PC-3 (cell line): ENCODE data around the gene DLG2. TPM values are rescaled to one million over a fixed set of nuclear protein-coding genes. Genes with fewer than 3 reads are reported as not detected.

ENCODE experiments used
- ATAC-seq: fragments of 200-7000 bp; cut with Tn5 transposase; 2 replicates; pipeline ENCODE4 v1.9.1; 2020; ENCODE audit warnings: mild to moderate bottlenecking, moderate library complexity
- BruUV-seq: library from RNA; stranded (reverse); fragments of 400-500 nt; replicated peaks from 2 replicates; lab custom pipeline; 2021; lab: Mats Ljungman, UMichigan
- CTCF ChIA-PET: fragments of 300-600 bp; sonication (Branson Sonifier 250); formaldehyde crosslinking; loops from one replicate; lab custom pipeline; 2022; ENCODE audit warnings: antibody characterized with exemption; lab: Charles Lee
- POLR2A ChIA-PET: fragments of 300-600 bp; sonication (Branson Sonifier 250); formaldehyde crosslinking; loops from one replicate; lab custom pipeline; 2022; ENCODE audit warnings: antibody characterized with exemption; ENCODE audit not compliant: unreplicated experiment; lab: Charles Lee
- DNase-seq: peaks from one replicate; pipeline ENCODE4 v3.0.0-alpha.2; 2015
- H2AFZ ChIP-seq: fragments of 300-600 bp; sonication (generic); 2 replicates; pipeline ENCODE4 v1.6.0; 2016; ENCODE audit warnings: antibody characterized with exemption, low read length
- H3F3A ChIP-seq: fragments of 300-600 bp; sonication (generic); one replicate; pipeline ENCODE4 v1.6.0; 2017; ENCODE audit warnings: antibody characterized with exemption, low read length, control low read depth, mild to moderate bottlenecking; ENCODE audit not compliant: unreplicated experiment
- H3K27ac ChIP-seq: fragments of 300-600 bp; sonication (generic); 2 replicates; pipeline ENCODE4 v1.5.1; 2016; ENCODE audit warnings: mild to moderate bottlenecking, low read length
- H3K27me3 ChIP-seq: fragments of 300-600 bp; sonication (generic); 2 replicates; pipeline ENCODE4 v1.6.1; 2016; ENCODE audit warnings: low read length, mixed read lengths
- H3K36me3 ChIP-seq: fragments of 300-600 bp; sonication (generic); 2 replicates; pipeline ENCODE4 v1.6.1; 2016; ENCODE audit warnings: low read depth, mixed run types, low read length, mixed read lengths
- H3K4me1 ChIP-seq: fragments of 300-600 bp; sonication (generic); 2 replicates; pipeline ENCODE4 v1.5.1; 2016; ENCODE audit warnings: low read length; ENCODE audit not compliant: insufficient read depth
- H3K4me2 ChIP-seq: fragments of 300-600 bp; sonication (generic); 2 replicates; pipeline ENCODE4 v1.6.0; 2016; ENCODE audit warnings: low read length
- H3K4me3 ChIP-seq: fragments of 300-600 bp; sonication (generic); 2 replicates; pipeline ENCODE4 v1.5.1; 2016; ENCODE audit warnings: mild to moderate bottlenecking, low read length, mixed read lengths
- H3K79me2 ChIP-seq: fragments of 300-600 bp; sonication (generic); 2 replicates; pipeline ENCODE4 v1.6.1; 2017; ENCODE audit warnings: low read length, mixed read lengths
- H3K9ac ChIP-seq: fragments of 300-600 bp; sonication (generic); 2 replicates; pipeline ENCODE4 v1.6.0; 2016; ENCODE audit warnings: mild to moderate bottlenecking, low read length
- H3K9me2 ChIP-seq: fragments of 300-600 bp; sonication (generic); replicated peaks from 2 replicates; pipeline ENCODE4 v1.6.1; 2016; ENCODE audit warnings: mixed run types, low read length, mixed read lengths
- H3K9me3 ChIP-seq: fragments of 300-600 bp; sonication (generic); 2 replicates; pipeline ENCODE4 v1.6.1; 2016; ENCODE audit warnings: low read length, mixed read lengths
- H4K20me1 ChIP-seq: fragments of 300-600 bp; sonication (generic); 2 replicates; pipeline ENCODE4 v1.6.1; 2016; ENCODE audit warnings: low read length, mixed read lengths
- CTCF ChIP-seq: fragments of 300-600 bp; sonication (generic); conservative IDR thresholded peaks from 2 replicates; pipeline ENCODE4 v1.5.1; 2017; ENCODE audit warnings: antibody characterized with exemption, low read depth, mild to moderate bottlenecking, low read length
- EZH2 ChIP-seq: fragments of 300-600 bp; sonication (generic); IDR thresholded peaks from one replicate; pipeline ENCODE4 v1.6.1; 2017; ENCODE audit warnings: antibody characterized with exemption, mild to moderate bottlenecking, low read length; ENCODE audit not compliant: unreplicated experiment
- EZH2phosphoT487 ChIP-seq: fragments of 300-600 bp; sonication (generic); IDR thresholded peaks from 2 replicates; pipeline ENCODE4 v1.6.1; 2018; ENCODE audit warnings: mild to moderate bottlenecking, antibody characterized with exemption, low read length, borderline replicate concordance
- intact Hi-C: fragments of 100-400 bp; cut with micrococcal nuclease; formaldehyde crosslinking; loops from 2 replicates; pipeline ENCODE4 v1.9.0; 2023
- total RNA-seq: library from RNA; depleted of rRNA; stranded (reverse); fragments of >200 nt; gene quantifications from 2 replicates; pipeline ENCODE4 v1.2.3, GENCODE V29; 2014

The DLG2 gene
- total RNA-seq, 1 experiment from 2014 or later, result 0.58 TPM

DNA sequence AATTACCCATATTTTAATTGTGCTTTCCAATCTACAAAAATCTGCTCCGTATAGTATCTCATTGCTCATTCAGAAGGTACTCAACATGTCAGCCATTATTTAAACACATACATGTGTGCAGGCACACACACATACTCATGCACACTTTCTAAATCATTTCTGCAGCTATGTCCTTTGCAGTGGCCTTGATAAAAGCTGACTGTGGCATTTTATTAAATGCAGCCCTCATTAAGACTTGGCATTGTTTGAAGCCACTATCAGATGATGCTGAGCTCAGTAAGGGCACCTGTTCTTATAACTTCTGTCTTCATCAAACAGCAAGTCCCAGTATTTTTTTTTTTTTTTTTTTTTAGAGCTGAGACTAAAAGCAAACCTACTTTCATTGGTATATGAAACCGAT lies 1269.1 kb downstream of the DLG2 start:
- BruUV-seq, result no TSS peak
- H3K4me3 ChIP-seq, result no peak overlapping the region
- H2AFZ ChIP-seq, result no peak overlapping the region
- no peak overlapping the region for H3K27ac ChIP-seq
- H3K4me2 ChIP-seq, result no peak overlapping the region
- no peaks in the 10 kb centered on the region for H3K4me1 ChIP-seq
- intact Hi-C loops, result no loop called here
- H3K9ac ChIP-seq, result no peak overlapping the region
- no peak for TF ChIP-seq CTCF
- no peak for TF ChIP-seq EZH2phosphoT487
- no peak for TF ChIP-seq EZH2
- CTCF ChIA-PET, result no interaction called here
- no peaks in the 10 kb centered on the region; the same call in none of the 2 replicates for H3K9me3 ChIP-seq
- POLR2A ChIA-PET, result interaction anchor here (0.6 kb wide), 1 partner anchor 1735 kb away, joined by 7 read pairs; no protein-coding TSS in a partner anchor
- H4K20me1 ChIP-seq, result no peaks in the 10 kb centered on the region
- DNase-seq (no peak), ATAC-seq (no peak)
- no peaks in the 10 kb centered on the region for H3K79me2 ChIP-seq
- no peaks in the 10 kb centered on the region for H3K9me2 ChIP-seq
- H3K27me3 ChIP-seq, result no peaks in the 10 kb centered on the region
- no peaks in the 10 kb centered on the region for H3K36me3 ChIP-seq
- no peaks in the 10 kb centered on the region for H3F3A ChIP-seq

- no peak for TF ChIP-seq EZH2phosphoT487
- TF ChIP-seq EZH2, result no peak
- TF ChIP-seq CTCF, result no peak
- BruUV-seq, result no TSS peak
- no peaks in the 10 kb centered on the region for H3K36me3 ChIP-seq
These were observed 1271.2 kb downstream of the DLG2 start for GRCh38 chr11:84355911-84356310.

DNA sequence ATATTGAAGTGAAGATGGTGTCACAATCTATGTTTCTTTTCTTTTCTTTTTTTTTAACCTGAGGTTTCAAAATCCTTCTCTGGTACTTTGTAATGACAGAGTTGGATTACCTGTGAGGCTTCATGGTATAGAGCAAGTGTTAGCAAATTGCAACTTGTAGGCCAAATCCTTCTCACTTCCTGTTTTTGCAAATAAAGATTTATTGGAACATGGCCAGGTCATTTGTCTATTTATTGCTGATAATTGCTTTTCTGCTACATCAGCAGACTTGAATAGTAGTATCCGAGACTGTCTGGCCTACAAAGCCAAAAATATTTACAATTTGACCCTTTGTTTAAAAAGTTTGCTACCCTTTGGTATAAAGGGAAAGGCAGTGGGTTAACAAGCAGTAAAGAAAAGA lies 1281.5 kb downstream of the DLG2 start:
- H3F3A ChIP-seq, result no peaks in the 10 kb centered on the region
- no peak overlapping the region for H3K27ac ChIP-seq
- H3K9me3 ChIP-seq, result no peaks in the 10 kb centered on the region
- DNase-seq (no peak), ATAC-seq (no peak)
- no TSS peak for BruUV-seq
- no peaks in the 10 kb centered on the region for H3K9me2 ChIP-seq
- no peak overlapping the region for H3K4me2 ChIP-seq
- H3K27me3 ChIP-seq, result no peaks in the 10 kb centered on the region
- H2AFZ ChIP-seq, result no peak overlapping the region
- ChIA-PET CTCF (no interaction called here), POLR2A (no interaction called here)
- H3K36me3 ChIP-seq, result no peaks in the 10 kb centered on the region
- H3K9ac ChIP-seq, result no peak overlapping the region
- no peaks in the 10 kb centered on the region for H3K79me2 ChIP-seq
- no peak for TF ChIP-seq CTCF
- TF ChIP-seq EZH2phosphoT487, result no peak
- TF ChIP-seq EZH2, result no peak
- H3K4me1 ChIP-seq, result no peaks in the 10 kb centered on the region
- intact Hi-C loops, result no loop called here
- no peak overlapping the region for H3K4me3 ChIP-seq
- H4K20me1 ChIP-seq, result no peaks in the 10 kb centered on the region

More at GRCh38 chr11:84355911-84356310, 1271.2 kb downstream of the DLG2 start:
- Histone ChIP-seq H3K9me2 (no peaks in the 10 kb centered on the region), H4K20me1 (no peaks in the 10 kb centered on the region), H3K27ac (no peak overlapping the region), H3F3A (no peaks in the 10 kb centered on the region), H2AFZ (no peak overlapping the region), H3K4me1 (no peaks in the 10 kb centered on the region), H3K4me3 (no peak overlapping the region), H3K4me2 (no peak overlapping the region), H3K79me2 (no peaks in the 10 kb centered on the region), H3K27me3 (no peaks in the 10 kb centered on the region), H3K9me3 (no peaks in the 10 kb centered on the region; the same call in none of the 2 replicates), H3K9ac (no peak overlapping the region)
- CTCF ChIA-PET, result no interaction called here
- DNase-seq, result no peak
- no peak for ATAC-seq
- intact Hi-C loops, result no loop called here
- POLR2A ChIA-PET, result no interaction called here
